Posterior cingulate gyrus (tissue), 11 donors: ENCODE data around the gene CAPN13.

Source experiments
- DNase-seq, 10 donors: peaks; one replicate each; pipeline versions ENCODE4 v3.0.0 to v3.0.0-alpha.2; 2020 to 2021; ENCODE audit warnings: mixed read lengths in 3 of 10
- intact Hi-C: fragments of 100-400 bp; cut with DNase I; formaldehyde crosslinking; loops from one replicate; pipeline ENCODE4 v1.15.1; 2023

Gene CAPN13

GRCh38 chr2:30732876-30733275 lies 74.4 kb downstream of the CAPN13 start:
- intact Hi-C loops = no loop called here
- DNase-seq = peak in 2 of 10 donors; percentile 41 to 57

GRCh38 chr2:30732376-30732775 lies 74.9 kb downstream of the CAPN13 start:
- DNase-seq = peak in 2 of 10 donors; percentile 26 to 77
- intact Hi-C loops = no loop called here

GRCh38 chr2:30731706-30732105 lies 75.5 kb downstream of the CAPN13 start:
- intact Hi-C loops = no loop called here

DNA sequence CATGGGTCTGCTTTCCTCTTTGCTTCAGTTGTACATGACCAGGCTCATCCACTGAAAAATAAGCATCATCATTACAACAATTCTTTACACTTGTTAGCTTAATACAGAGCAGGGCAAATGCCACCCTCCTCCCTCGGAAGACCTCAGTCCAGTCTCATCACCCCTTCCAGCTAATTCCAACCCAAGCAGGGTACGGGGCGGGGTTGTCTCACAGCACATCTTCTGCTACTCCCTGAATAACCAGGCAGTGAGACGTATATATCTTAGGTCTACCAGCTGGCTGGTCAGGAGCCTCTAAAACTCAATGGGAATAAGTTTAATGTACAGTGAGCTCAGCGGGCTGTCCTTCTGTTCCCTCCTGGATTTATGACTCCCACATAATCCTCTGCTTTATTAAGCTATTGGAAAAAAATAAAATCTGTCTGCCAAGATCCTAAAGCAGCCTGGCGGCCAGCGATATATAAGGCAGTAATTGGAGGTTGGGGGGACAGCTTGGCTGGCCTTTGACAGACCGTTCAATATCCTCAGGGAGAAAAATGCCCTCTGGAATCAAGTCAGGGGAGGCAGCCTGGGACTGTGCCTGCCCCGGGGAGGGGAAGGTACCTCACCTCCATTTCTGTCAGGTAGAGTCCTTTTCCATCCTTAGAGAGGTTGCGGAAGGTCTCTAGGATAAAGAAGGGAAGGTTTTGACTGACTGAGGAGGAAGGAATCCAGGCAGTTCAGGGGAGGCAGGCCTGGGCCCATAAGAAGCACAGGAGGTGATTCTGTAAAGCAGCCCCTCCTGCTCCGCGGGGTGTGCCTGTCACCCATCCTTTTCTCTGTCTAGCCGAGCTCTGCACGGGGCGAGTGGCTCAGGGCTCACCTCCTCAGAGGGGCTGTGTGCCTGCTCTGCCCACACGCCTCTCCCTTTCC lies 76.3 kb downstream of the CAPN13 start:
- peak in 2 of 10 donors; percentile 8 to 48 for DNase-seq
- intact Hi-C loops = no loop called here

More at GRCh38 chr2:30731706-30732105, 75.5 kb downstream of the CAPN13 start:
- DNase-seq = peak in 2 of 10 donors; percentile 37 to 44

DNA sequence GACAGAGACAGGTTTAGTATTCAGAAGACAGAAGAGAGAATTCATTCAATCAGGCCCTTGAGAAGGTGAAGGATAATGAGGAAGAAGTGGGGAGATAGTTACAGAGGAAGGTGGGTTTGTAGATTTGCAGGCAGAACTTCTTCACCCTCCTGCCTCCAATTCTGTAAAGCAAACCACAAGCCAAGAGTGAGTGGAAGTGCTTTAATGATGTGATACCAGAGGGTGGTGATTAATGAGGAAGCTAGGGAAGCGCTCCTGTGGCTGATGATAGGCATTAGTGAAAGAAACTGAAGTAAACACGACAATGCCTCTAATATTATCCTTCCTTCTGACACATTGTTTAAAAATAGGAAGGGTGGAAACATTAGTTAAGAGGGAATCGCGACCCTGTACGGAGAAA lies 78.2 kb downstream of the CAPN13 start:
- intact Hi-C loops = no loop called here
- no peak for DNase-seq

GRCh38 chr2:30722936-30723725 lies 84.1 kb downstream of the CAPN13 start:
- intact Hi-C loops = no loop called here
- DNase-seq = no peak

GRCh38 chr2:30721668-30722647 lies 85.3 kb downstream of the CAPN13 start:
- intact Hi-C loops = no loop called here
- DNase-seq = no peak

- intact Hi-C loops = no loop called here
- peak in 1 of 10 donors; percentile 45 for DNase-seq
These were observed 86.0 kb downstream of the CAPN13 start for GRCh38 chr2:30721241-30721640.

DNA sequence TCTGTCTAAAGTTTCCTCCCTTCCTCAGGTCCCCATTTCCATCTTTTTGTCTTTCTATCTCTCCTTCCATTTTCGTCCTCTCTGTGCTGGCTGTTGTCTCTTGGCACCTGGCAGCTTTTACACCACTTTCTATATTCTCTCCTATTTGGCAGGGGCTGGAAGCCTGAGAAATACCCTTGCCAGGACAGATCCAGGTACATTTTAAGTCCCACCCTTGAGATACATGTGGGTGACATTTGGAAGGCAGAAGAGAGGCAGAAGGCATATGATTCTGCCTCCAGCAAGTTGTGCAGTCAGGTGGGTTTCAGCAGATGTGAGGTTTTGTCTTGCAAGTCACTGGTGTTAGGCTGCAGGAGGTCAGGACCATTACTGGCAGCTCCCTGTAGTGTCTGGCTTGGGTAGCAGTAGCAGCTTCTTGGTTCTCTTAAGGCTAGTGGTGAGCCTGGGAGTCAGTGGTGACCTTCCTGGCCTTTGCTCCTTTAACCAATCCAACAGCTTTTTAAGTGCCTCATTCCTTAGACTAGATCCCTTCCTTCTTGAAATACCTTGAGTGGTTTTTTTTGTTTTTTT lies 90.1 kb downstream of the CAPN13 start:
- intact Hi-C loops = no loop called here
- no peak for DNase-seq

DNA sequence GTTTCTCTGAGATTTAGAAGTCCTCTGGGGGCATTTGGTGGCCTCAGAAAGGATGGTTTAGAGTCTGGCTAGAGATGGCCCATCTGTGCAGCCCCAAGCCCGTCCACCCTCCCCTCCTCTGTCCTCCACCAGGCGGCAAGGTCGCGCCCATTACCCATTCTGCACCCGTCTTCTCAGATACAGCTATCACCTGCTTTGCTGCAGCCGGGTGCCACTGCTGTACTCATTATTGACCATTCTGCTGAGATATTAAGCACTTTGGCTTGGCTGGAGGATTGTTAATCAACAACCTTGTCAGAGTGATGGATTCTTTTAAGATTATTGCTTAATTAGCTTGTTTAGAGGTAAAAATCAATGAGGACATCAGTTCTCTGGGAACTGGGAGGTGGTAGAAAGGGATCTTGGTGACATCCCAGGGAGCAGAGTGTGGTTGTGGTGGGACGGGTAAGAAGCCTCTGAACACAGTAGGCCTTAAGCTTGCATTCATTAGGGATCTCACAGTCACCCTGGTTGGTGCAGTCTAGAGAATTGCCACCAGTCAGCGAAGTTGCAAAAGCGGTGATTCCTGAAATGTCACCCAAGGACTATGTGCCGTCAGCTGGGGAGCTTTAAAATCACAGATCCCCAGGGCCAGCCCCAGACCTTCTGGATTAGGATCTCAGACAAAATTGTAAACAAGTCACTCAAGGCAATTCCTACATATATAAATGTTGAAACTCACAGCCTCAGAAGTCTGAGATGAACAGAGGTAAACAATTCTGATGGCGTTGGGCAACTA lies 90.9 kb downstream of the CAPN13 start:
- intact Hi-C loops = no loop called here
- DNase-seq = no peak

- DNase-seq = peak in 1 of 10 donors; percentile 80
- intact Hi-C loops = loop anchor here (1.0 to 2.0 kb wide), 2 partner anchors 148 to 455 kb away; no protein-coding TSS in a partner anchor
These were observed 92.2 kb downstream of the CAPN13 start for GRCh38 chr2:30714811-30715709.

- intact Hi-C loops = loop anchor here (1.0 to 2.0 kb wide), 2 partner anchors 149 to 457 kb away; no protein-coding TSS in a partner anchor
- no peak for DNase-seq
These were observed 93.5 kb downstream of the CAPN13 start for GRCh38 chr2:30713698-30714097.

- DNase-seq = peak in 8 of 10 donors; percentile 38 to 93 (median 76)
- intact Hi-C loops = loop anchor here (2.0 kb wide), 1 partner anchor 621 kb away; no protein-coding TSS in a partner anchor
These were observed 95.6 kb downstream of the CAPN13 start for GRCh38 chr2:30711646-30712085.

DNA sequence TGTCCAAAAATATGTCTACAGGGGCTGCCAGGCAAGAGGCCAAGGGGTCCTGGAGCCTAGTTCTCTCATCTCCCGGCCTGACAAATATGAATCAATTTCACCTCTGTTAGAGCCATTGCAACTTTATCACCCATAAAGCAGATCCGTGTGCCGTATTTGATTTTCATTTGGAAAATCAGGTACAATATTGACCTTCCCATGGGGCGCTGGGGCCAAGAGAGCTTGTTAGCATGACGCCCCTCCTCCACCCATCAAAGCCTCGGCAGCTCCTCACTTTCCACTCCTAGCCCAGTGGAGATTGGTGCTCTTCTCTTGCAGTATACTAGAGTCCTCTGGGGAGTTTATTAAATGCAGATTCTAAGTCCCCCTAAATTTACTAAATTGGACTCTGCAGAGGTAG lies 96.8 kb downstream of the CAPN13 start:
- DNase-seq = no peak

DNA sequence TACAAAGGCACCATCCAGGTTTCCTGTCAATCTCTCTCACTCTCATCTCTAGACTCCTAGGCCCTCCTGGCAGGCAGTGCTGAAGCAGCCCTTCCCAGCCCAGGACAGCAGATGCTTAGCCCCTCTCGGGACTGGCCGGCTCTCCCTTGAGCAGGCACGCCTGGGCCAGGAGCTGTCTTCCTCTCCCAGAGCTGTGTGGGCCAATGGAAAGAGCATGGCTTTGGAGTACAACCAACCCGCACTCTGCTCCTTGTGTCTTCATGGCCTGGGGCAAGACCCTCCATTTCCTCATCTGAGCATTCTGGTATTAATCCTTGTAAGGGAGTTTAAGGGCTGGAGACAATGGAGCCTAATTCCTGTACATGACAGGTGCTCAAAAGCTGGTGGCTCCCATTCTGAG lies 97.2 kb downstream of the CAPN13 start:
- intact Hi-C loops = loop anchor here (2.0 kb wide), 1 partner anchor 623 kb away; no protein-coding TSS in a partner anchor
- peak in 2 of 10 donors; percentile 13 to 46 for DNase-seq

More for the DNA sequence above, 96.8 kb downstream of the CAPN13 start:
- intact Hi-C loops = loop anchor here (2.0 kb wide), 1 partner anchor 622 kb away; no protein-coding TSS in a partner anchor

GRCh38 chr2:30709516-30709915 lies 97.7 kb downstream of the CAPN13 start:
- DNase-seq = peak in 1 of 10 donors; percentile 27
- intact Hi-C loops = no loop called here

DNA sequence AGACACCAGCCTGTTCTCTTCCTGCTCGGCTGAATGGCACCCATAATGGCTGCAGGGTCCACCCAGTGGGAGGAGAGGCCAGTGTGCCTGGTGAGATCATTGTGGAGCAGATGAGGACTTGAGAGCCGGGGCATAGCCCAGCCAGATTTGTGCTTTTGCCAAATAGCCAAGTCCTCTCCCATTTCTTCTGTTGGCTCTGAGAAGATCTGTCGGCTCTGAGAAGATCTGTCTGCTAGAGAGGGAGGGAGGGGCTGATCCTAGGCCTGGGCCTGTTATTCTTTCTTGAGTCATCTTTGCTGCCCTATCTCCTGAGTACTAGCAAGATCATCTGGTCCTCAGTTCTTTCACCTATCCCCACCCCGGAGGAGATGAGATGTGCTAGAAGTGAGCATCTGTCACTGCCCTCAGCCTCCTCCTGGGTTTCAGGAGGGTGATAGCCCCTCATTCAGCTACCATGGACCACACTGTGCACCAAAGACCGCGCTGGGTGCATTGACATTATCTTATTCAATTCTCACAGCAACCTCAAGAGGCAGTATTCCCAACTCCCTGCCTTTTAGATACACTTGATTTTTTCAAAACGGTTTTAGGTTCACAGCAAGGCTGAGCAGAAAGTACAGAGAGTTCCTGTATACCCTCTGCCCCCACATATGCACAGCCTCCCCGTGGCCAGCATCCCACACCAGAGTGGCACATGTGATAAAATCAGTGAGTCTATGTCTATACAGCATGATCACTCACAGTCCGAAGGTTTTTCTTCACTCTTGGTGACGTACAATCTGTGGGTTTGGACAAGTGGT lies 98.6 kb downstream of the CAPN13 start:
- DNase-seq = no peak
- intact Hi-C loops = no loop called here
